ENCODE results near the gene SP140.
A peak's percentile ranks its signal among the peaks of the same experiment; 100 is the strongest.
"Not testable (repeated sequence)": the region's sequence is repeated elsewhere in the genome, so short reads cannot be mapped to it uniquely, and the experiment has no call there.

Gene SP140

DNA sequence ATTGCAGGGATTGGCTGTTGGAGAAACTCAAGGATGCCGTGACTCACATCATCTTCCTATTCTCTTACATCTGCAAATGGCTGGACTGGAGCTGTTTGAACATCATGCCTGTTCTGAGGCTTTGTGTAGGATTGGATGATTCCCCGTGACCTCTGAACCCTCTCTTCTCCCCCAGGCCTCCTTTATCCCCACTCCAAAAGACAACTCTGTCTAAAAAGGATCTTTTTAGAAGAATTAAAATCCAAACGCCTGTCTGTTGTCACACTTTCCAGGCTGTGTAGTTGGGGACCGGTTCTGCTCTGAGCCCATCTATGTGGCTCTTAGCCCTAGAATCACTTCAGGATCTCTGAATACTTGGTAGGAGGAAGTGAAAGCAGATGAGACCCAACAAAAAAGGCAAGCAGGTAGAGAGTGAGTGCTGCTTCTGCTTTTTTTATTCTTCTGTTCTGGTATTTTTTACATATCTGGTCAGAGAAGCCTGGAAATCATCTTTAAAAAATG, 565 bp downstream of the SP140 start:
- peak in 2 of 3 donors; percentile 16 to 35 for DNase-seq

DNA sequence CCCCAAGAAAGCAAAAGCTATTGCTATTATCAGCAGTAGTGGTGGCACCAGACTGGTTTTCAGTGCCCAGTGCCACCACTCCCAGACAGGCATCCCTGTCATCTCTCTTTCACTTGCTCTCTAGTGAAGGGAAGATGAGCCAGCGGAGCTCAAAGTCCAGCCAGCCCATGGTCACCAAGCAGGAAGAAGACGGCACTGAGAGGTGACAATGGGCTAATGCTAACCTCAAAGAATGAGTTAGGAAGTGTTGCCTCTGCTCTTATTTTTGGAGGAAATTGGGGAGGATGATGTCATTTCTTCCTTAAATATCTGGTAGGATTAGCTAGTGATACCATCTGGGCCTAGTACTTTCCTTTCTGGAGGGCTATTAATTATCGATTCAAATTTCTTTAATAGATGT, 1.7 kb downstream of the SP140 start:
- DNase-seq: no peak

DNA sequence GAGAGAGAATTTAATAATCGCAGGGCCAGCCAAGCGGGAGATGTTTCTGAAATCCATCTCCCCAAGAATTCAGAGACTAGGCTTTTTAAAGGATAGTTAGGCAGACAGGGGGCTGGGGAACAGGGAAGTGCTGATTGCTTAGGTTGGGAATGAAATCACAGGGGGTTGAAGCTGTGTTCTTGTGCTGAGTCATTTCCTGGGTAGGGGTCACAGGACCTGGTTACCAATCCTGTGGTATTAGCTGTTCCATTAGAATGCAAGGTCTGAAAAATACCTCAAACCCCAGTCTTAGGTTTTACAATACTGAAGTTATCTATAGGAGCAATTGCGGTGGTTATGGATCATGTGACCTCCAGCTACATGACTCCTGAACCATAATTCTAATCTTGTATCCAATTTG, 4.6 kb downstream of the SP140 start:
- DNase-seq: peak; percentile 54 to 57 (median 55)

DNA sequence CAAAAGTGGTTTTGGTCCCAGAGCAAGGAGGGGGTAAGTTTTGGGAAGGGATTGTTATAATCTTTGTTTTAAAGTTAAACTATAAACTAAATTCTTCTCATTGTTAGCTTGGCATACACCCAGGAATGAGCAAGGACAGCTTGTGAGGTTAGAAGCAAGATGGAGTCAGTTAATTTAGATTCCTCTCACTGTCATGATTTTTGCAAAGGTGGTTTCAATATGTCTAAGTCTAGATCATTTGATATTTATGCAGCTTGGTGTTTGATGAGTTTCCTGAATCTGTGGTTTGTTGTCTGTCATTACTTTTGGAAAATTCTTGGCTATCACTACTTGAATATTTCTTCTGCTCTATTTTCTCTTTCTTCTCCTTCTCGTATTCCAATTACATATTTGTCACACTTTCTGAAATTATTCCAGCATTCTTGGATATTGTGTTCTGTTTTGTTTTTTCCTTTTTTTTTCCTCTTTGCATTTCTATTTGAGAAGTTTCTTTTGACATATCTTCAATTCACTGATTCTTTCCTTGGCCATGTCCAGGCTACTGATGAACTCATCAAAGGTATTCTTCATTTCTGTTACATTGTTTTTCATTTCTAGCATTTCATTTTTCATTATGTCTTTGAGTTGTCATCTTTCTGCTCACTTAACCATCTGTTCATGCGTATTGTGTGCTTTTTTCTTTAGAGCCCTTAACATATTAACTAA, 5.1 kb downstream of the SP140 start:
- DNase-seq: no peak

DNA sequence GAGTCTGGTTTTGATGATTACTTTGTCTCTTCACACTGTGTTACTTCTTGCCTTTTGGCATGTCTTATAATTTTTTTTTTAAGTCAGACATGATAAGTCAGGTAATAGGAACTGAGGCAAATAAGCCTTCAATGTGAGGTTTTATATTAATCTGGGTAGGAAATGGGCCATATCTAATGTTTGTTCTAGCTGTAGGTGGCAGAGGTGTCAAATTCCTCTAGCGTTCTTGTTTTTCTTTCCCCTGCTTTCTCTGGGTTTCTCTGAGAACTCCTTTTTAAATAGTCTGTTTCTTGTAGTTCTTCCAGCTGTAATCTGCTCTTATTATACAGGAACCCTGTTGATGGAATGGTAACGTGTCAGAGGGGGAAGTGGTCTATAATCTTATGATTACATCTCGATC, 5.7 kb downstream of the SP140 start:
- no peak for DNase-seq

DNA sequence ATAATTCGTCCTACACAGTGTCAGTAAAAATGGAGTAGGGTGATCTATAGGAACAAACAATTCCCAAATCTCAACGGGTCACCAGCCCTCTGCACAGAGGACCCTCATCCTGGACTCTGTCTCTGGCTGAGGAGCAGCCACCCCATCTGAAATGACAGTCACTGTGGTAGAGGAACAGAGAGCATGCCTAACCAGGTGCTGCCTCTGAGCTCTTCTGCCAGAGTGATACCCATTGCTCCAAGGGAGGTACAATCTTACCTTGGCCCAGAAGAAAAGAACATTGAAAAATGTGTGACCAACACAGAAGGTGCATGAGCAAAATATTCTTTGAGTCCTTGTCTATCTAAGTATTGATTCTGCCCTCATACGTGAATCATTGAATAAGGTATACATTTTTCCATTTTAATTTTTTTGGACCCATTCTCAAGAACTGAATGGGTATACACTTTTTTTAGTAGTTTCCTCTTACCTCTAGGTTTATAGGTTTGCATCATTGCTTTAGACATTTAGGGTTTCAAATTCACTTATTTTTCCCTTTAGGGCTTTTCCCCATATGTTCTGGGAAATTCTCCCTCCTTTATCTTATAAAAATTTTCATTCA, 8.7 kb downstream of the SP140 start:
- DNase-seq: no peak

DNA sequence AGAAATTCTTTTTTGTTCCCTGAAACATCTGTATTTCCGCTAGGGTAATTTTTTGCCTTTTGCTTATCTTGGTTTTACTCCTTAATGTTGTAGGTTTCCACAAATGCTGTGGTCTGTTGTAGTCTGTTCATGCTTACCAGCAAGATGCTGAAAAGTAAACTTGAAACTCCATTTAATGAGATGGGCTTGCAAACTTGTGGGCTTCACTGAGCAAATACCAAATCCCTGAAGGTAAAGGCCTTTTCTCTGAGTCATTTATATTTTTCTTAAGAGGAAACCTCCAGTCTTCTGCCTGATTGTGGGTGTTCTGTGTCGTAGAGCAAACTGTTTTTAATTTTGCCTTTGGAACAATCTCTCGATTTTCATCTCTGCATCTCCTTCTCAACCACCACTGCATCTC, 9.3 kb downstream of the SP140 start:
- no peak for DNase-seq

DNA sequence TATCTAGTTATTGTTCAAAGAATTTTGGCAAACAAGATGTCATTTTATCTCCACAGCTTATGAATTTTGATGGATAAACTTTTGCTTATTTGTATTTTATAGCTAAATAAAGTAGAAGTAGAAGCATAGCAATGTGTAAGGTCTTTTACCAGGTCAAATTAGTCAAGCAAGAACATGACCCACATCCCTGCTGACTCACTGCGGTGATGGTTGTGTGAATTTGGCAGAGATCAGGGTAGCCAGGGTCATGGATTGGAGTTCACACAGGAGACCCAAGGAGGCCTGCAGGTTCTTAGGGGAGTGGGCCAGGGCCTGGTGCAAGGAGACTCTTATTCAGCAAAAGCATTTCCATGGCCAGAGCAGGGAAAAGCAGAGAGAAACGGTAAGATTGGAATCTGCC, 18.7 kb downstream of the SP140 start:
- no peak for DNase-seq

DNA sequence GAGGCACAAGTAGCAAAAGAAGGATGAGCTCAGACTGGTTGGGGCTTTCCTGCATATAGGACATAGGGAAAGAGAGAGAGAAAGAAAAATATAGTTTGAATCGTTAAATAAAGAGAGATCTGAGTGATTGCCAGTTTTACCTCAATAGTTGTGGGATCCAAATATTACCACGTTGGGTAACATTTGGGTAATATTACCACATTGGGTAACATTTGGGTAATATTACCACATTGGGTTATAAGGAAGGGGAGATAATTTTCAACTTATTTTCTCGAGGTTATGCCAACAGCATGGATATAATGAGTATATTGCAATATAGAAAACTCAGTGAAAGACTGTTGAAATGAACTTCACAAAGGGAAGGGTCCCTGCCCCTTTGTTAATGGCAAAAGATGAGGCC, 20.7 kb downstream of the SP140 start:
- DNase-seq: peak; percentile 13 to 46 (median 37)

DNA sequence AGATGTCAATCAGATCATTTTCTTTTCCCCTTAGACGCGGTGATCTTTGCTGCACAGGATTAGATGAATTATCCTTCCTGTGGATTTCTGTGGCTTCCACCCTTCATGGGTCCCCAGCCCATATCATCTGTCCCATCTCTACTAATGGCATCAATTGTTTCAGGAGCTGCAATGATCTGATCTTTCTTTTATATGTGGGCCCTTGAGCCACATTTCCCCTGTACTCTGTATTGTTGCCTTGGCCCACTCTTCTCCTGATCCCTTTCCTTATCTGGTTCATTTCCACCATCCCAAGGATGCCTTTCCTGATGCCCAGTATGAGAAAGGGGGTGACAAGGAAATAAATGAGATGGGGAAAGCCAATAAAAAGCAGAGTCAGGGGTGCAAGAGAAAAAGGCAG, 24.7 kb downstream of the SP140 start:
- no peak for DNase-seq

DNA sequence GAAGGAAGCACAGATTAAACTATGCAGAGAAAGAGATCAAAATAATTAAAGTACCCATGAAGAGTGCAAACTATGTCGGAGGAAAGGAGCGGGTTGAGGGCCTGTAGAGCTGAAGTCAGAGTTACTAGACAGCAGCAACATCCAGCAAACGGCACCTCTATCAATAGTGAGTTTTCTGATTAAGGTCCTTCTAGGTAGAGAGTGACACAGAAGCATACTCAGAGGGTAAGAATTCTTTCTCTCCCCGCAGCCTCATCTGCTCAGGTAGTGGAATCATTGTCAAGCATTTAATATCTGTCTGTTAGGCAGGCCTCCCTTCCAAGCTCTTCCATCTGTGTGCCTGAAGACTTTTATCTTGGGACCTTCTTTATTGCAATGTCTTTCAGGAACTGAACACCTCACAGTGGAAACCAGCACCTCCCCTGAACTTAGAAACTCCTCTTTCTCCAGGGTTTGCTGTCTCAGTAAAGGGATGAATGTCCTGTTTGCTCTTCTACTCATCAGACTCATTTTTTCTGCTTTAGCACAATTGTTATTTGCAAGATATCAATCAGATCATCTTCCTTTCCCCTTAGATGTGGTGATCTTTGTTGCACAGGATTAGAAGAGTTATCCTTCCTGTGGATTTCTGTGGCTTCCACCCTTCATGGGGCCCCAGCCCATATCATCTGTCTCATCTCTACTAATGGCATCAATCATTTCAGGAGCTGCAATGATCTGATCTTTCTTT, 28.8 kb downstream of the SP140 start:
- no peak for DNase-seq

DNA sequence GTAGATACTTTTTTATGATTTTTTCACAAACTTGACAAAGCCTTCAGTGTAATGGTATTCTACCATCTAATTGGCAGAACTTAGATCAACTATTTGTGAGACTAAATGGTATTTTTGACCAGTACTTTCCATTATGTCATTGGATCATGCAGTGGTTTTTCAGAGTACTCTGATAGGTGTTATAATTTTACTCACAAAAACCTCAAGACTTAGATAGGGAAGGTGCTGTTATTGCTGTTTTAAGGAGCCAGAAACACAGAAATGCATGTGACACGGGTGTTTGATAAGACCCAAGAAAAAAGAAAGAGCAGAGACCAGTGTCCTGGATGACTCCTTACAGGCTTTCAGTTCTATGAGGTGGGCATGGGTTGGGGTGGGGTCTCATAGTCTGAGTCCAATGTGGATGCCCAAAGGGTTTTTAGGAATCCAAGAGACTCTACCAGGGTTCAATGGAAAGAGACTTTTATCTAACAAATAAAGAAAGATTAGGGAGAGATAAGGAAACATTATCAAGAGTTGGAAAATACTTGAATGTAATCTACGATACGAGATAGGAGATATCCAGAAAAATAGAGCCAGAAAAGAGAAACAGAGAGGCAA, 31.3 kb downstream of the SP140 start:
- no peak for DNase-seq

DNA sequence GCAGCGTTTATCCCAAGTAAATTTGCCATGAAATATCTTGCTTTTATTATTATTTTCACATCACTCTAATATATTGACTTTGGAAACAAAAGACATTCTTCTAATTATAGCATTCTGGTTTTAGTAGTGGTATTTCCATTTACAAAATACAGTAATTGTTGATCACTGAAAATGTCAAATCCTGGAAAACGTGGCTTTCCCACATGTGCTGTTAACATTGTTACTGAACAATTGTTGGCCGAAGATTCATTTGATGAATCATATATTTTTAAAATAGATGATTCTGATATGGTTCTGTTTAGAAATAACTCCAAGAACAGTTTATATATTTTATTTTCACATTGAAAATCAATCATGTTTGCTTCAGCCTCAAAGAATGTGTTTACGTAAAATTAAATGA, 32.9 kb downstream of the SP140 start:
- DNase-seq: no peak

DNA sequence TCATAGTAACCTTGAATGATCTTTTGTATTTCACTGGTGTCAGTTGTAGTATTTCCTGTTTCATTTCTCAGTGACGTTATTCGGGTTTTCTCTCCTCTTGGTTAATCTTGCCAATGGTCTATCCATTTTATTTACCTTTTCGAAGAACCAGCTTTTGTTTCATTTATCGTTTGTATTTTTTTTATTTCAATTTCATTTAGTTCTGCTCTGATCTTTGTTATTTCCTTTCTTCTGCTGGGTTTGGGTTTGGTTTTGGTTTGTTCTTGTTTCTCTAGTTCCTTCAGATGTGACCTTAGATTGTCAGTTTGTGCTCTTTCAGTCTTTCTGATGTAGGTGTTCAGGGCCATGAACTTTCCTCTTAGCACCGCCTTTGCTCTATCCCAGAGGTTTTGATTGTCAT, 36.7 kb downstream of the SP140 start:
- DNase-seq: no peak

DNA sequence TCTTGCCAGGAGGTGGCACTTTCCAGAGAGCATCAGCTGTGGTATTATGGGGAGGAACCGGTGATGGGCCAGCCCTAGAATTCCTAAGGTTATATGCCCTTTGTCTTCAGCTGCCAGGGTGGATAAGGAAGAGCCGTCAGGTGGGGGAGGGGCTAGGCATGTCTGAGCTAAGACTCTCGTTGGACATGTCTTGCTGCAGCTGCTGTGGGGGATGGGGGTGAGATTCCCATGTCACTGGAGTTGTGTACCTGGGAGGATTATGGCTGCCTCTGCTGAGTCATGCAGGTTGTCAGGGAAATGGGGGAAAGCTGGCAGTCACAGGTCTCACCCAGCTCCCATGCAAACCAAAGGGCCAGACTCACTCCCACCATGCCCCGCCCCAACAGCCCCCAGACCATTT, 39.4 kb downstream of the SP140 start:
- DNase-seq: not testable (repeated sequence)

DNA sequence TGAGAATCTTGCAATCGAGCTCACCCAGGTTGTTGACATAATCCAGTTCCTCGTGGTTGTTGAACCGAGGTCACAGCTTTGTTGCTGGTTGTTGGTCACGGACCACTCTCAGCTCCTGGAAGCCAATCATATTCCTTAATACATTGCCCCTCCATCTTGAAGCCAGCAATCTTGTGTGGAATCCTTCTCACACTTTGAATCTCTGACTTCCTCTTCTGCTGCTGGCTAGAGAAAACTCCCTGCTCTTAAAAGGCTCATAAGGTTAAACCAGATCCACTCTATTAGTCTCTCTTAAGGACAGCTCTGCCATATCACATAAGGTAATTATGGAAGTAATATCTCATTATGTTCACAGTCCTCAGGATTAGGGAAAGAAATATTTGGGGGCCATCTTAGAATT, 41.1 kb downstream of the SP140 start:
- no peak for DNase-seq

DNA sequence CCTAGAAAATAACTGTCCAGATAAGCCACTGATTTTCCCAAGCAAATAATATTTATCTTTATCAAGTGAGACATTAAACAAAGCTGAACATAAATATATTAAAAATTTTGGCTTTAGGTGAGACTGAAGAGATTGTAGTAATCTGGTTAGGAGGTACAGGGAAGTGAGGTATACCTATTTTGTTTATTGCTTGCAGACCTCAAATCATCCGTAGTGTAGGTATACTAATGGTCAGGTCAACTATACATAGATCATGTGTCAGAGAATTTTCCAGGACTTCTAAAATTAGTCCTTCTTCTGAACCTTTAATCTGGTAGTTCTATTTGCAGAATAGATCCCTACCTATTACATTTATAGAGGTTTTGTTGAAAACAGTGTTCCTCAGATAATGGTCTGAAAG, 41.5 kb downstream of the SP140 start:
- no peak for DNase-seq

DNA sequence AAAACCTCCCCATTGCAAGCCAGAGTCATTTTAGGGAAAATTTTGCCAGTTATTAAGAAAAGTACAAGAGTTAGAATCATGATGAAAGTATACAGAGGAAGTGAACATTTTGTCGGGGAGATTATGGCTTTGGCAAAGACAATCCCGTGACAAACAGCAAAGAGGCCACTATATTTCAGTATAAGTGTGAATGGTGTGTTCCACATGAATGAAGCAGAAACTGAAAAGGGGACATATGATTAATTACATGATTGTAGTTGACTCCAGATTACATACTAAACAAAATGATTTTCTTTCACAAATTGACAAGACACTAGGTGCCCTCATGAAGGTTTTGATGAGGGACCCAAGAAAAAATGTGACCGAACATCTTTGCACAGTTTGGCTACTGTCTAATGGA, 42.0 kb downstream of the SP140 start:
- DNase-seq: no peak

DNA sequence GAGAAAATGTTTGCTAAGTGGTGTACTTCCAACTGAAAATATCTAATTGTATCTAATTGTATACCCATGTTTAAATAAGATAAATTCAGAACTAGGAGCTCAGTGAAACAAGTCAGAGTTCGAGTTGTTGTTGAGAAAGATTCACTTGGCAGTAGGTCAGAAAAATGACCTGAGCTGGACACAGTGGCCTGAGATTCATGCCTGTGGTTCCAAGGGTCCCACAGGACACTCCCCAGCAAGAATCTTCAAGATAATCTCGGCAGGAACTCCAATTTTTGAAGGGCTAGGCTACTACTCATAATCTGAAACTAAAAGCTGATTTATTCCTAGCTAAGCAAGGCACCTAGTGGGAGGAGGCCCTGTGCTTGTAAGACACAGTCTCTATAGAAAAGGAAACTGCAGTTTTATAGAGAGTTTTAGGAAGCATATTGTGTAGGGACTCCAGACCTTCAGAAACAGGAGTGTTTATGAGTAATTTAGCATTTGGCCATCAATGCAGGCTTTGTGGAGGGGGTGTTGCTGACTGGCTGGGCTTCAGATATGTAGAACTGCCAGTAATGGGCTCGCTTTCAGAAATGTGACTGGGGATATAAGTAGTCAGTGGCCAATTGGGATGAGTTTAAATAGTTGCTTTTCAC, 43.2 kb downstream of the SP140 start:
- DNase-seq: no peak

DNA sequence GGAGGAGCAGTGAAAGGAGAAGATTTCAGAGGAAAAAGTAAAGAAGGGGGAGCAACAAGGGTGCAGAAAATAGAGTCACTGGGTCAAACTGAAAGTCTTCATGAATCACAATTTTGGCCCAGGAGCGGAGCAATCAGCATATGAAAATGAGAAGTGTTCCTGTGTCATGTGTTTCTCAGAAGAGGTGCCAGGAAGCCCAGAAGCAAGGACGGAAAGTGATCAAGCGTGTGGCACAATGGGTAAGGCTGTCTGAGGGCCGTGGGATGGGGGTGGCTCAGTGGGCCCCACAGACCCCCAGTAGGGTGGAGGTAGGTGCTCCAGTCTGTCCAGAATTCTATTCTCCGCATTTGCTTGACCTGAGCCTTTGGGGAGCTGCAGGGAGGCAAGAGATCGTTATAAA, 44.2 kb downstream of the SP140 start:
- no peak for DNase-seq

DNA sequence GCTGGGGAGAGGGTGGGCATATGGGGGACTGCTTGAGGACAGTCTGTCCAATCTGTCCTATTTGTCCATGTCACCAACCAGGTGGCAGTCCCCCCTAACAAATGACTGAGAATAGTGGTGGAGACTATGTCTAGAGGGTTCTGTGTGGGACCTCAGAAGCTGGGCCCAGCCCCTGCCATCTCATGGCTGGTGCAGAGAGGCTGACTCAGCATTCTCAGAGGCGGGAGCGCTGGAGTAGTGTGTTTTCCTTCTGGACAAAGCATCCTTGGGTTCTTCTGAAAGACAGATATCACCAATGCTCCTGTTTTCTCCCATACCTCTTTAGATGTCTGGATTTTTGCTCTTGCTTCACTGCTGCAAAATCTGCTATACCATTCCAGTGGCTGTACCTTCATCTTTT, 57.4 kb downstream of the SP140 start:
- DNase-seq: no peak

DNA sequence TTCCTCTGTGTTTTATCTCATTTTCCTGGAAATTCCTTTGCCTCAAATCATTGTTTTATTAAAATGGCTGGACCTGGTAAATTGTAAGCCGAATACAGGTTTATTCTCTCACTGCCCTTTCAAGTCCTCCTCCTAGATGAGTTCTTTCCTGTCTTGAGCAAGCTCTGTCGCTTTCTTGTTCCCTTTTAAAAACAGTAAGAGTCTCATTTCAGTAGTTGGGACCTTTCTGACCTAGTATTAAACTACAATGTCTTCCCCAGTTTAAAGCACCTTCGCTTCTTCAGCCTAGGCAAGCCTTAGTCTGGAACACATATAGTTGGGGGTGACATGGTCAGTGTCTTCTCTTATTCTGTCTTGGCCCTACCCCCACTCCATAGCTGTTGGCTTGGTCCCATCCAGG, 60.5 kb downstream of the SP140 start:
- DNase-seq: no peak

DNA sequence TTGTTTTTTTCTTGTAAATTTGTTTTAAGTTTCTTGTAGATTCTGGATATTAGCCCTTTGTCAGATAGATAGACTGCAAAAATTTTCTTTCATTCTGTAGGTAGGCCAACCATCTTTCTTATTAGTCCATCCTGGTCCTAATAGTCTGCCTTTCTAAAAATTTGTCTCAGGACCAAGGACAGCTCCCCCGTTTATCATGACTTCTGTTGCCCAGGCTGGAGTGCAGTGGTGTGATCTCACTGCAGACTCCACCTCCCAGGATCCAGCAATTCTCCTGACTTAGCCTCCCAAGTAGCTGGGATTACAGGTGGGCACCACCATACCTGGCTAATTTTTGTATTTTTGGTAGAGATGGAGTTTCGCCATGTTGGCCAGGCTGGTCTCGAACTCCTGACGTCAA, 63.8 kb downstream of the SP140 start:
- DNase-seq: peak in 2 of 3 donors; percentile 41 to 54

Measured in suppressor macrophage treated with lipopolysaccharide for 1 hour (primary cell).